Osteocyte (in vitro differentiated cells): ENCODE data around the gene LRTM1. TPM values are rescaled to one million over a fixed set of nuclear protein-coding genes. Genes with fewer than 3 reads are reported as not detected.
A peak's percentile ranks its signal among the peaks of the same experiment; 100 is the strongest.

Source experiments
- DNase-seq: peaks from one replicate; pipeline ENCODE4 v3.0.0; 2021; ENCODE audit warnings: mixed read lengths; ENCODE audit not compliant: unreplicated experiment; ENCODE audit errors: extremely low spot score
- H3K27ac Mint-ChIP-seq: one replicate; pipeline ENCODE4 v1.8.0; 2021; ENCODE audit warnings: mild to moderate bottlenecking, mixed read lengths; ENCODE audit not compliant: unreplicated experiment
- H3K27me3 Mint-ChIP-seq: one replicate; pipeline ENCODE4 v1.8.0; 2021; ENCODE audit warnings: mixed read lengths; ENCODE audit not compliant: unreplicated experiment
- H3K36me3 Mint-ChIP-seq: one replicate; pipeline ENCODE4 v1.8.0; 2021; ENCODE audit warnings: mixed read lengths; ENCODE audit not compliant: unreplicated experiment
- H3K4me1 Mint-ChIP-seq: one replicate; pipeline ENCODE4 v1.8.0; 2021; ENCODE audit warnings: mixed read lengths; ENCODE audit not compliant: unreplicated experiment
- H3K4me3 Mint-ChIP-seq: one replicate; pipeline ENCODE4 v1.8.0; 2021; ENCODE audit warnings: mild to moderate bottlenecking, moderate library complexity, mixed read lengths; ENCODE audit not compliant: unreplicated experiment
- H3K9me3 Mint-ChIP-seq: one replicate; pipeline ENCODE4 v1.8.0; 2021; ENCODE audit warnings: mixed read lengths; ENCODE audit not compliant: unreplicated experiment
- CTCF ChIP-seq: fragments of 200-600 bp; sonication (generic); IDR thresholded peaks from 2 replicates; pipeline ENCODE4 v1.5.0; 2021; ENCODE audit warnings: antibody characterized with exemption, mild to moderate bottlenecking, moderate library complexity
- total RNA-seq: library from RNA; stranded (reverse); gene quantifications from 2 replicates; pipeline ENCODE4 v1.2.1, GENCODE V29; 2021

LRTM1 gene
- total RNA-seq, 1 donor from 2014 or later = not detected

DNA sequence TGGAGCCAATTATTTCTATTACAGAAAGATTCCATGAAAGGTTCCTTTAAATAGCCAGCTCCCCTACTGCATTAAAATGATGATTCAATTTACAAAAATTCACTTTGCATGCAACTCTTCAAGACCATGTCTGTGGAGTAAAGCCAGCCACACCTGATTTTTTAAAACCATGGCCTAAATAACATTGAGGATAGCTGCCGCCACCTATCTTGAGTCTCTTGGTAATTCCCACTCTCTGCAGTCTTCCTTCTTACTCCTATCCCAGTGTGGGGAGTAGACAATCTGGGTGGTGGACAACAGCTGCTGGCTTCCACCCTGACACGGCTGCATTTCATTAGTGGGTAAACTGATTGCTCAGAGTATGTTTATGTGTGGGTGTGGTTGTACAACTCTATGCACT, 10.7 kb downstream of the LRTM1 start:
- H3K27ac Mint-ChIP-seq = peak overlapping the region; percentile 82
- no peaks in the 10 kb centered on the region for H3K27me3 Mint-ChIP-seq
- peaks cover 35% of the 10 kb centered on the region for H3K4me1 Mint-ChIP-seq
- no peak for DNase-seq
- peaks cover 4% of the 10 kb centered on the region for H3K36me3 Mint-ChIP-seq
- no peak for TF ChIP-seq CTCF
- no peak overlapping the region for H3K4me3 Mint-ChIP-seq
- peaks cover 5% of the 10 kb centered on the region for H3K9me3 Mint-ChIP-seq

DNA sequence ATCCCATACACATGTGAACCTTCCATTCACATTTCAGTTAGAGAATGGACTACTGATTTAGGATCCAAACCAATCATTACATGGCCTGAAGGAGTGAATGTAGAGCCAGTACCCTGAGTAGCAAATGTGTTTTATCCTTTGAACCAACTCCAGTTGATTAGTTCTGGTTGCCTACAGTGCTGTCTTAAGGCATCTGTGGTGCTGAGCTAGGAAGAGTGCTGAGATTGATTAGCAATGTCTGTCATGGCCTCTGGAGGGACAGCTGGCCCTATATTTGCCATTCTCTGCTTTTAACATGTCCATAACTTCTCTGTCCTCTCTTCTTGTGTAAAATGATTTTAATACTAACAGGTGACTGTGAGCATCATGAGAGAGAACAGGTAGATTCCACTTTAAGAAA, 11.1 kb downstream of the LRTM1 start:
- H3K36me3 Mint-ChIP-seq = peaks cover 7% of the 10 kb centered on the region
- H3K4me1 Mint-ChIP-seq = peaks cover 35% of the 10 kb centered on the region
- DNase-seq = no peak
- H3K9me3 Mint-ChIP-seq = peaks cover 6% of the 10 kb centered on the region
- TF ChIP-seq CTCF = no peak
- no peak overlapping the region for H3K4me3 Mint-ChIP-seq
- no peaks in the 10 kb centered on the region for H3K27me3 Mint-ChIP-seq
- H3K27ac Mint-ChIP-seq = peak overlapping the region; percentile 82

DNA sequence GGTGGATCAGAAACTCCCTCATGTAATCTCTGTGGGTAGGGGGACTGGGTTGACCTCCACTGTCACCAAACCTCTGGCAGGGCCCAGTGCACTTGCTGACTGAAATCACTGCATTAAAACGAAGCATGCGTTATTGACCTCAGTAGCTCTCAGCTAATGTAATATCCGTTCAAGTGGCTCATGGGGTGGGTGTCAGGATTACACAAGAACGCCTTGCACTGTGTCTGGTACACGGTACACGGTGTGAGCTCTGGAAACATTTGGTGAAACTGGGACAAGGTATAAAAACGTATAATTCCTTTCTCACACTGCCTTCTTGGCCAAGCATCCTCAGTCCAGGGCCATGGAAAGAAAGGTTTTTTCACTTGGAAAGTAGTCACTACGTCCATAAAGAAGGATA, 11.9 kb downstream of the LRTM1 start:
- no peak for DNase-seq
- Mint-ChIP-seq H3K27me3 (no peaks in the 10 kb centered on the region), H3K4me3 (no peak overlapping the region), H3K4me1 (peaks cover 39% of the 10 kb centered on the region), H3K9me3 (peaks cover 11% of the 10 kb centered on the region), H3K27ac (no peak overlapping the region), H3K36me3 (peaks cover 10% of the 10 kb centered on the region)
- no peak for TF ChIP-seq CTCF

DNA sequence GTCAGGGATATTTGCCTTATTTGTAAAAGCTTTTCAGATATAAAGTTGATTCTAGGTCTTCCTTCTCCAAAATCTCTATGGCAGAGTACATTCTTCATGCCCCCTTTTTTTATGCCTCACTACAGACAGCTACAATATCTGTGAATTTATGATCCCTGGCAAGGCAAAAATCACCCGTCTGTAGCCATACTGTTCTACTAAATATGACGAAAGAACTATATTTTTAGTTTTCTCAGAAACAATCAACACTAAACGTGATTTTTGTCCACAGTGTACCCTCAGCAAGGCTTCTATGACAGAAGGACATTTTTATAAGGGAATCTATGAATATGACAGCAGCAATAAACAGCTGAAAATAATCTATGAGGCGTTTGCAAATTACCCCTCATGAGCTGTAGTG, 12.7 kb downstream of the LRTM1 start:
- H3K4me3 Mint-ChIP-seq = no peak overlapping the region
- H3K9me3 Mint-ChIP-seq = peaks cover 14% of the 10 kb centered on the region
- peaks cover 47% of the 10 kb centered on the region for H3K4me1 Mint-ChIP-seq
- peaks cover 10% of the 10 kb centered on the region for H3K36me3 Mint-ChIP-seq
- no peak for TF ChIP-seq CTCF
- H3K27ac Mint-ChIP-seq = no peak overlapping the region
- no peak for DNase-seq
- H3K27me3 Mint-ChIP-seq = no peaks in the 10 kb centered on the region

- H3K4me3 Mint-ChIP-seq = no peak overlapping the region
- H3K9me3 Mint-ChIP-seq = peaks cover 14% of the 10 kb centered on the region
- H3K27me3 Mint-ChIP-seq = no peaks in the 10 kb centered on the region
- no peak for DNase-seq
- H3K36me3 Mint-ChIP-seq = peaks cover 10% of the 10 kb centered on the region
- no peak for TF ChIP-seq CTCF
- no peak overlapping the region for H3K27ac Mint-ChIP-seq
- H3K4me1 Mint-ChIP-seq = peaks cover 53% of the 10 kb centered on the region
Observed at GRCh38 chr3:54914180-54914579, 13.7 kb downstream of the LRTM1 start.
